Lung (tissue), 12 donors: ENCODE results near the gene KIAA0825. TPM values are rescaled to one million over a fixed set of nuclear protein-coding genes. Genes with fewer than 3 reads are reported as not detected.
A peak's percentile ranks its signal among the peaks of the same experiment; 100 is the strongest.

Source experiments
- ATAC-seq: fragments of 200-7000 bp; cut with Tn5 transposase; one replicate; pipeline ENCODE4 v1.9.1; 2020; ENCODE audit warnings: moderate number of reproducible peaks; ENCODE audit not compliant: insufficient read depth, low FRiP score
- DNase-seq, 3 donors: peaks; one replicate each; pipeline ENCODE4 v3.0.0-alpha.2; 2013 to 2017
- H3K27ac ChIP-seq, 2 donors: one replicate each; pipeline ENCODE4 v1.5.1; 2013; ENCODE audit warnings: mild to moderate bottlenecking in 2 of 2, moderate library complexity in 2 of 2, control low read depth in 1 of 2, inconsistent platforms in 1 of 2, low read depth in 1 of 2, low read length in 1 of 2
- H3K27me3 ChIP-seq, 3 donors: one replicate each; pipeline ENCODE4 v1.5.1; 2013; ENCODE audit warnings: low read length in 2 of 3; ENCODE audit not compliant: control insufficient read depth in 3 of 3, insufficient read depth in 3 of 3
- H3K36me3 ChIP-seq, 4 donors: one replicate each; pipeline ENCODE4 v1.5.1; 2013; ENCODE audit warnings: low read length in 4 of 4, mild to moderate bottlenecking in 1 of 4, moderate library complexity in 1 of 4; ENCODE audit not compliant: control insufficient read depth in 4 of 4, insufficient read depth in 4 of 4
- H3K4me1 ChIP-seq, 5 donors: one replicate each; pipeline ENCODE4 v1.5.1; 2013; ENCODE audit warnings: low read length in 5 of 5, mild to moderate bottlenecking in 2 of 5, moderate library complexity in 1 of 5; ENCODE audit not compliant: control insufficient read depth in 5 of 5, insufficient read depth in 5 of 5
- H3K4me3 ChIP-seq: one replicate; pipeline ENCODE4 v1.5.1; 2013; ENCODE audit warnings: mild to moderate bottlenecking, control low read depth, moderate library complexity
- H3K9ac ChIP-seq, 2 donors: one replicate each; pipeline ENCODE4 v1.5.1; 2013; ENCODE audit warnings: low read length in 2 of 2, control low read depth in 1 of 2; ENCODE audit not compliant: insufficient read depth in 1 of 2
- H3K9me3 ChIP-seq, 4 donors: one replicate each; pipeline ENCODE4 v1.5.1; 2013; ENCODE audit warnings: low read length in 3 of 4, mild to moderate bottlenecking in 1 of 4, moderate library complexity in 1 of 4; ENCODE audit not compliant: control insufficient read depth in 4 of 4, insufficient read depth in 3 of 4
- WGBS, 2 donors: extraction: QIAGEN DNeasy Blood & Tissue Kit; methylation state at CpG; one replicate each; pipeline ENCODE4 v1.1.7; 2013; 5-methylcytosine and 5-hydroxymethylcytosine counted together
- polyA plus RNA-seq, 2 donors: library from polyadenylated mRNA; stranded (reverse); fragments of 200-250 nt; gene quantifications; one replicate each; pipeline ENCODE4 v1.2.1, GENCODE V29; 2013
- total RNA-seq, 2 donors: library from RNA; depleted of rRNA in 1 of 2; stranded (reverse); fragments of >200 nt in 1 of 2; gene quantifications; one replicate each; pipeline ENCODE4 v1.2.1, GENCODE V29; 2014 to 2021
- TF ChIP-seq, protein P1 (sequence below): IDR thresholded peaks from 2 replicates; pipeline ENCODE4 v1.5.1; 2012; ENCODE audit warnings: mild to moderate bottlenecking; ENCODE audit errors: control extremely low read depth, extremely low read depth
- donor health status: control.
- donor health status: control.
- donor health status: Bipolar disorder and iron deficiency.
- donor health status: healthy.
- donor health status: DM: yes; HTN: yes; CAD: no.

KIAA0825 gene
- total and polyA plus RNA-seq, 4 donors: 0.79 to 20.2 (median 3.6) TPM

DNA sequence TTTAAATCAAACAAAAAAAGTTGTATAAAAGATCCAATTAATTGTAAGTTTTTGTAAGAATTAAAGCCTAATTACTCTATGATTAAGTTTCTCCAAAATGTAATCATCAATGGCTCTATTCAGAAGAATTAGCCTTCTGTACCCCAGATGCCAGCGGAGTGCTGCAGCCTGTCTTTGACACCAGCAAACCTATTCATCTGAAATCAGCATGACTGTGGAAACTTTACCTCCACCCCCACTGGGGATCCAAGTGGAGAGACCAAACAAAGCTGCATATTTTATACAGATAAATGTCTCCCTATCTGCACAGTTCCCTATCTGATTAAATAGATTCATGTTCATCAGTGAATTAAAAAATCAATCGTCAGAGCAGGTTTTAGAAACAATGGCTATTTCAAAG is 426.8 kb downstream of the KIAA0825 start:
- DNase-seq (no peak), ATAC-seq (no peak)
- no peaks in the 10 kb centered on the region for H3K27me3 ChIP-seq
- no peak overlapping the region for H3K9ac ChIP-seq
- peaks cover 0 to 9% (median 0%) of the 10 kb centered on the region in 5 donors for H3K4me1 ChIP-seq
- H3K9me3 ChIP-seq: peaks cover 0 to 2% (median 1%) of the 10 kb centered on the region in 4 donors
- WGBS, 2 donors: 77 to 93% methylated on average over 2 of the region's 2 CpGs
- no peak overlapping the region for H3K27ac ChIP-seq
- H3K4me3 ChIP-seq: no peak overlapping the region
- no peaks in the 10 kb centered on the region for H3K36me3 ChIP-seq
- TF ChIP-seq, protein P1, sequence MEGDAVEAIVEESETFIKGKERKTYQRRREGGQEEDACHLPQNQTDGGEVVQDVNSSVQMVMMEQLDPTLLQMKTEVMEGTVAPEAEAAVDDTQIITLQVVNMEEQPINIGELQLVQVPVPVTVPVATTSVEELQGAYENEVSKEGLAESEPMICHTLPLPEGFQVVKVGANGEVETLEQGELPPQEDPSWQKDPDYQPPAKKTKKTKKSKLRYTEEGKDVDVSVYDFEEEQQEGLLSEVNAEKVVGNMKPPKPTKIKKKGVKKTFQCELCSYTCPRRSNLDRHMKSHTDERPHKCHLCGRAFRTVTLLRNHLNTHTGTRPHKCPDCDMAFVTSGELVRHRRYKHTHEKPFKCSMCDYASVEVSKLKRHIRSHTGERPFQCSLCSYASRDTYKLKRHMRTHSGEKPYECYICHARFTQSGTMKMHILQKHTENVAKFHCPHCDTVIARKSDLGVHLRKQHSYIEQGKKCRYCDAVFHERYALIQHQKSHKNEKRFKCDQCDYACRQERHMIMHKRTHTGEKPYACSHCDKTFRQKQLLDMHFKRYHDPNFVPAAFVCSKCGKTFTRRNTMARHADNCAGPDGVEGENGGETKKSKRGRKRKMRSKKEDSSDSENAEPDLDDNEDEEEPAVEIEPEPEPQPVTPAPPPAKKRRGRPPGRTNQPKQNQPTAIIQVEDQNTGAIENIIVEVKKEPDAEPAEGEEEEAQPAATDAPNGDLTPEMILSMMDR: no peak

DNA sequence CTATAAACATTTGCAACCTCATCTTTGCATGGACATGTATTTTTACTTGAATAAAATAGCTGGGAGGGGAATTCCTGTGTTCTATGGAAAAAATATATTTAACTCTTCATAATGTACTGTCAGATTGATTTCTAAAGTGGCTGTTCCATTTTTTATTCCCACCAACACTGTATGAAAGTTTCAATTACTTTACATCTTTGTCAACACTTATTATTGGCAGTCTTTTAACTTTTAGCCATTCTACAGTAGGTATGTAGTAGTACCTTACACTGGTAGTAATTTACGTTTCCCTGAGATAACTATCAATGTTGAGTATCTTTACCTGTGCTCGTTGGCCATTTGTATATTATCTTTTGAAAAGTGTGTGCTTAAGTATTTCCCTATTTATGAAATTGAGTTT is 429.7 kb downstream of the KIAA0825 start:
- Histone ChIP-seq H3K27ac (no peak overlapping the region), H3K9me3 (peaks cover 0 to 2% (median 0%) of the 10 kb centered on the region in 4 donors), H3K4me3 (no peak overlapping the region), H3K4me1 (peaks cover 0 to 9% (median 0%) of the 10 kb centered on the region in 5 donors), H3K9ac (no peak overlapping the region), H3K36me3 (no peaks in the 10 kb centered on the region), H3K27me3 (no peaks in the 10 kb centered on the region)
- ATAC-seq (no peak), DNase-seq (no peak)
- 69 to 90% methylated on average over 2 of the region's 2 CpGs for whole genome bisulfite sequencing, 2 donors
- TF ChIP-seq, protein P1: no peak

DNA sequence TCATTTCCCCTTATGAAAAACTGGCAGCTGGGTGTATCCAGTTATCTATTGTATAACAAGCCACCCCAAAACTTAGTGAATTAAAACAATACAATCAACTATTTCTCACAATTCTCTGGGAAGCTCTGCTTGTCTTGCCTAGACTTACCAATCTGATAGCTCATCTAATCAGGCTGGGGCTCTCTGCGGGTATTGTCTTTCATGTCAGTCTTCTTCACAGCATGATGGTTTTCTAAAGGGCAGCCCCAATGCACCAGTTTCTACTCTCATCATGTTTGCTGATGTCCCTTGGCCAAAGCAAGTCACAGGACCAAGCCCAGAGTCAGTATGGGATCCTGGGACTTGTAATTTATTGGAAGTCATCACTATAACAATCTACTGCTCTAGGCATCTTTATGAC is 433.5 kb downstream of the KIAA0825 start:
- ATAC-seq (no peak), DNase-seq (no peak)
- no peaks in the 10 kb centered on the region for H3K36me3 ChIP-seq
- H3K27ac ChIP-seq: no peak overlapping the region
- 89 to 100% methylated on average over 1 of the region's 1 CpG for WGBS, 2 donors
- H3K4me3 ChIP-seq: no peak overlapping the region
- H3K27me3 ChIP-seq: no peaks in the 10 kb centered on the region
- no peak overlapping the region for H3K9ac ChIP-seq
- TF ChIP-seq, protein P1: no peak
- H3K4me1 ChIP-seq: peaks cover 0 to 12% (median 0%) of the 10 kb centered on the region in 5 donors
- peaks cover 0 to 2% (median 0%) of the 10 kb centered on the region in 4 donors for H3K9me3 ChIP-seq

GRCh38 chr5:94181895-94182294 is 436.5 kb downstream of the KIAA0825 start:
- Histone ChIP-seq H3K4me3 (no peak overlapping the region), H3K36me3 (no peaks in the 10 kb centered on the region), H3K27ac (no peak overlapping the region), H3K27me3 (no peaks in the 10 kb centered on the region), H3K9me3 (no peaks in the 10 kb centered on the region), H3K9ac (no peak overlapping the region), H3K4me1 (peaks cover 0 to 15% (median 0%) of the 10 kb centered on the region in 5 donors)
- 61 to 81% methylated on average over 2 of the region's 2 CpGs for WGBS, 2 donors
- DNase-seq (peak; percentile 57 to 88 (median 85)), ATAC-seq (no peak)
- TF ChIP-seq, protein P1: no peak
